ENCODE measurements around the gene RECQL.

DNA sequence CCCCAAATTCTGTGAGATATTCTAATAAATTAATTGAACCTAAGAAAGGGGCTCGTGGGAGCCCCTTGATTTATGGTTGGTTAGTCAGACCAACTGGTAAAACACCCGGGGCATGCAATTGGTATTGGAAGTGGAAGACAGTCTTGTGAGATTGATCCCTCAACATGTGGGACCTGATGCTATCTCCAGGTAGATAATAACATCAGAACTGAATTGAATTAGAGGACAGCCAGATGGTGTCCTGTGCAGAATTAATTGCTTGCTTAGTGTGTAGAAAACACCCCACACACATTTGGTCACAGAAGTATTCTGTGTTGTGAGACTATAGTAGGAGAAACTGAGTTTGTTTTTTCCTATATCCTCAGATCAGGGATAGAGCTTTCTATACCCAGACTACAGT is 42.0 kb downstream of the RECQL start:
- TF ChIP-seq, protein P1, sequence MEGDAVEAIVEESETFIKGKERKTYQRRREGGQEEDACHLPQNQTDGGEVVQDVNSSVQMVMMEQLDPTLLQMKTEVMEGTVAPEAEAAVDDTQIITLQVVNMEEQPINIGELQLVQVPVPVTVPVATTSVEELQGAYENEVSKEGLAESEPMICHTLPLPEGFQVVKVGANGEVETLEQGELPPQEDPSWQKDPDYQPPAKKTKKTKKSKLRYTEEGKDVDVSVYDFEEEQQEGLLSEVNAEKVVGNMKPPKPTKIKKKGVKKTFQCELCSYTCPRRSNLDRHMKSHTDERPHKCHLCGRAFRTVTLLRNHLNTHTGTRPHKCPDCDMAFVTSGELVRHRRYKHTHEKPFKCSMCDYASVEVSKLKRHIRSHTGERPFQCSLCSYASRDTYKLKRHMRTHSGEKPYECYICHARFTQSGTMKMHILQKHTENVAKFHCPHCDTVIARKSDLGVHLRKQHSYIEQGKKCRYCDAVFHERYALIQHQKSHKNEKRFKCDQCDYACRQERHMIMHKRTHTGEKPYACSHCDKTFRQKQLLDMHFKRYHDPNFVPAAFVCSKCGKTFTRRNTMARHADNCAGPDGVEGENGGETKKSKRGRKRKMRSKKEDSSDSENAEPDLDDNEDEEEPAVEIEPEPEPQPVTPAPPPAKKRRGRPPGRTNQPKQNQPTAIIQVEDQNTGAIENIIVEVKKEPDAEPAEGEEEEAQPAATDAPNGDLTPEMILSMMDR (IDR thresholded peaks at IDR 0.05) = no peak
- TF ChIP-seq EZH2 (IDR thresholded peaks at IDR 0.05) (no peak), EZH2phosphoT487 (IDR thresholded peaks at IDR 0.05) (no peak)

Data from neural progenitor cell (in vitro differentiated cells).